G401 (cell line): ENCODE results near the gene NUDT8. TPM values are rescaled to one million over a fixed set of nuclear protein-coding genes. Genes with fewer than 3 reads are reported as not detected.

ENCODE experiments used
- DNase-seq: peaks from one replicate; pipeline ENCODE4 v3.0.0-alpha.2; 2015; ENCODE audit warnings: low spot score
- in situ Hi-C: cut with HindIII; loops from 2 replicates; pipeline ENCODE4 v1.10.0; 2016; ENCODE audit warnings: low sequenced_read_pairs, mixed read lengths
- total RNA-seq: library from RNA; depleted of rRNA; stranded (reverse); fragments of >200 nt; shearing (Covaris generic); gene quantifications from 2 replicates; pipeline ENCODE4 v1.2.3, GENCODE V29; 2014; rRNA removed

NUDT8 gene
- 12.1 and 12.6 TPM in 2 replicates for total RNA-seq

GRCh38 chr11:67629386-67630227, at the start of gene NUDT8:
Gene NUDT8, minus strand, starts transcription at chr11:67629937. Its CDS starts 26 bp downstream, at chr11:67629911.
- peak; percentile 76 for DNase-seq
- in situ Hi-C loops, result no loop called here

GRCh38 chr11:67675058-67675747, 45.5 kb upstream of the NUDT8 start:
- in situ Hi-C loops, result no loop called here
- no peak for DNase-seq

- no peak for DNase-seq
- in situ Hi-C loops, result no loop called here
Measured at GRCh38 chr11:67674442-67674871, 44.7 kb upstream of the NUDT8 start, which contains the start of gene ALDH3B2. Gene ALDH3B2, minus strand, starts transcription at chr11:67674623. Its CDS starts 7,688 bp downstream, at chr11:67666935.

- DNase-seq, result no peak
- in situ Hi-C loops, result no loop called here
Measured at GRCh38 chr11:67673902-67674301, 44.2 kb upstream of the NUDT8 start.

GRCh38 chr11:67673358-67673757, 43.6 kb upstream of the NUDT8 start:
- in situ Hi-C loops, result no loop called here
- no peak for DNase-seq

GRCh38 chr11:67671211-67671520, 41.4 kb upstream of the NUDT8 start:
- in situ Hi-C loops, result no loop called here
- DNase-seq, result no peak

GRCh38 chr11:67670316-67671210, 40.8 kb upstream of the NUDT8 start:
- no peak for DNase-seq
- in situ Hi-C loops, result no loop called here

- in situ Hi-C loops, result no loop called here
- no peak for DNase-seq
Measured at GRCh38 chr11:67668192-67668551, 38.4 kb upstream of the NUDT8 start.

GRCh38 chr11:67667490-67668191, 37.9 kb upstream of the NUDT8 start:
- DNase-seq, result no peak
- in situ Hi-C loops, result no loop called here

- in situ Hi-C loops, result no loop called here
Measured at GRCh38 chr11:67666676-67667489, 37.1 kb upstream of the NUDT8 start.

GRCh38 chr11:67666303-67666645, 36.5 kb upstream of the NUDT8 start:
- no peak for DNase-seq
- in situ Hi-C loops, result no loop called here

More at GRCh38 chr11:67666676-67667489, 37.1 kb upstream of the NUDT8 start:
- no peak for DNase-seq

GRCh38 chr11:67665541-67666302, 36.0 kb upstream of the NUDT8 start:
- in situ Hi-C loops, result no loop called here
- no peak for DNase-seq

GRCh38 chr11:67664696-67665540, 35.2 kb upstream of the NUDT8 start:
- no peak for DNase-seq
- in situ Hi-C loops, result no loop called here

- no peak for DNase-seq
- in situ Hi-C loops, result no loop called here
Measured at GRCh38 chr11:67664213-67664585, 34.5 kb upstream of the NUDT8 start.

- in situ Hi-C loops, result no loop called here
Measured at GRCh38 chr11:67663532-67664212, 33.9 kb upstream of the NUDT8 start.

GRCh38 chr11:67662835-67663531, 33.2 kb upstream of the NUDT8 start:
- in situ Hi-C loops, result no loop called here
- DNase-seq, result no peak

More at GRCh38 chr11:67663532-67664212, 33.9 kb upstream of the NUDT8 start:
- no peak for DNase-seq
